BLaER1 treated with 17β-estradiol and CSF1 and Interleukin-3, amounts not matched to agents 10 nM and 100 nM (cell line): ENCODE results near the gene PKNOX1.
"Not testable (repeated sequence)": the region's sequence is repeated elsewhere in the genome, so short reads cannot be mapped to it uniquely, and the experiment has no call there.

Experiments
- H3K27ac ChIP-seq, 11 experiments: shearing (Covaris generic); formaldehyde crosslinking; 2 replicates each; pipeline ENCODE4 v1.8.1; 2022
- H3K27me3 ChIP-seq, 11 experiments: shearing (Covaris generic); formaldehyde crosslinking; 2 replicates each; pipeline ENCODE4 v1.8.1; 2022
- H3K36me3 ChIP-seq, 11 experiments: shearing (Covaris generic); formaldehyde crosslinking; 2 replicates each; pipeline ENCODE4 v1.8.1; 2022
- H3K4me1 ChIP-seq, 10 experiments: shearing (Covaris generic); formaldehyde crosslinking; 2 replicates each; pipeline ENCODE4 v1.8.1; 2022
- H3K4me2 ChIP-seq, 11 experiments: shearing (Covaris generic); formaldehyde crosslinking; 2 replicates each; pipeline ENCODE4 v1.8.1; 2022
- H3K4me3 ChIP-seq, 10 experiments: shearing (Covaris generic); formaldehyde crosslinking; 2 replicates each; pipeline ENCODE4 v1.8.1; 2022
- H3K9ac ChIP-seq, 11 experiments: shearing (Covaris generic); formaldehyde crosslinking; 2 replicates each; pipeline ENCODE4 v1.8.1; 2022
- H3K9me3 ChIP-seq, 11 experiments: shearing (Covaris generic); formaldehyde crosslinking; replicated peaks in 1 of 11; 2 replicates each; pipeline ENCODE4 v1.8.1; 2022
- H4K20me1 ChIP-seq, 11 experiments: shearing (Covaris generic); formaldehyde crosslinking; 2 replicates each; pipeline ENCODE4 v1.8.1; 2022
- Cebpa-rat ChIP-seq, 11 experiments: shearing (Covaris generic); IDR thresholded peaks; 2 replicates each; pipeline ENCODE4 v1.8.1; 2022

PKNOX1 gene

GRCh38 chr21:42937034-42937940, 37.1 kb upstream of the PKNOX1 start:
- not testable (repeated sequence) for H4K20me1 ChIP-seq, H3K9ac ChIP-seq, H3K27ac ChIP-seq, H3K36me3 ChIP-seq, H3K9me3 ChIP-seq, H3K4me3 ChIP-seq, H3K27me3 ChIP-seq
- Histone ChIP-seq H3K4me1 (peaks cover 0 to 16% (median 8%) of the 10 kb centered on the region in 10 experiments; a peak in 11 of 20 replicates), H3K4me2 (peak overlapping the region in 3 of 11 experiments; percentile 10 to 29 (median 21); a peak in 2 of 22 replicates)

- TF ChIP-seq Cebpa-rat (IDR thresholded peaks at IDR 0.05), result no peak
- no peak overlapping the region for H3K4me3 ChIP-seq
- H3K4me1 ChIP-seq, result peaks cover 0 to 16% (median 9%) of the 10 kb centered on the region in 10 experiments; a peak in 11 of 20 replicates
- no peak overlapping the region for H3K27ac ChIP-seq
- H4K20me1 ChIP-seq, result no peaks in the 10 kb centered on the region
- no peak overlapping the region for H3K4me2 ChIP-seq
- H3K27me3 ChIP-seq, result no peaks in the 10 kb centered on the region
- no peak overlapping the region for H3K9ac ChIP-seq
- peaks cover 0 to 11% (median 0%) of the 10 kb centered on the region in 11 experiments; a peak in 3 of 22 replicates for H3K9me3 ChIP-seq
- no peaks in the 10 kb centered on the region for H3K36me3 ChIP-seq
Measured at GRCh38 chr21:42937960-42938605, 36.3 kb upstream of the PKNOX1 start.

GRCh38 chr21:42938606-42938995, 35.8 kb upstream of the PKNOX1 start:
- not testable (repeated sequence) for H4K20me1 ChIP-seq, H3K27ac ChIP-seq, H3K4me2 ChIP-seq, H3K27me3 ChIP-seq, H3K9ac ChIP-seq, H3K4me3 ChIP-seq, H3K36me3 ChIP-seq
- Histone ChIP-seq H3K4me1 (peaks cover 0 to 16% (median 9%) of the 10 kb centered on the region in 10 experiments; a peak in 11 of 20 replicates), H3K9me3 (peaks cover 0 to 11% (median 0%) of the 10 kb centered on the region in 11 experiments; a peak in 3 of 22 replicates)

GRCh38 chr21:42939582-42940413, 34.6 kb upstream of the PKNOX1 start:
- H3K27ac ChIP-seq, result no peak overlapping the region
- peaks cover 0 to 11% (median 0%) of the 10 kb centered on the region in 11 experiments; a peak in 3 of 22 replicates for H3K9me3 ChIP-seq
- no peaks in the 10 kb centered on the region for H4K20me1 ChIP-seq
- no peaks in the 10 kb centered on the region for H3K36me3 ChIP-seq
- H3K4me1 ChIP-seq, result peaks cover 0 to 16% (median 9%) of the 10 kb centered on the region in 10 experiments; a peak in 11 of 20 replicates
- no peak overlapping the region for H3K4me3 ChIP-seq
- no peak overlapping the region for H3K9ac ChIP-seq
- TF ChIP-seq Cebpa-rat (IDR thresholded peaks at IDR 0.05), result no peak
- no peak overlapping the region for H3K4me2 ChIP-seq
- no peaks in the 10 kb centered on the region for H3K27me3 ChIP-seq

- Histone ChIP-seq H3K27ac (no peak overlapping the region), H3K4me3 (no peak overlapping the region), H3K27me3 (no peaks in the 10 kb centered on the region), H3K36me3 (no peaks in the 10 kb centered on the region), H3K9me3 (peaks cover 0 to 11% (median 0%) of the 10 kb centered on the region in 11 experiments; a peak in 3 of 22 replicates), H3K9ac (no peak overlapping the region), H3K4me2 (peak overlapping the region in 7 of 11 experiments; percentile 1 to 53 (median 38); a peak in 8 of 22 replicates), H3K4me1 (peaks cover 0 to 16% (median 9%) of the 10 kb centered on the region in 10 experiments; a peak in 11 of 20 replicates), H4K20me1 (no peaks in the 10 kb centered on the region)
- TF ChIP-seq Cebpa-rat (IDR thresholded peaks at IDR 0.05), result no peak
Measured at GRCh38 chr21:42941696-42942085, 32.7 kb upstream of the PKNOX1 start.

DNA sequence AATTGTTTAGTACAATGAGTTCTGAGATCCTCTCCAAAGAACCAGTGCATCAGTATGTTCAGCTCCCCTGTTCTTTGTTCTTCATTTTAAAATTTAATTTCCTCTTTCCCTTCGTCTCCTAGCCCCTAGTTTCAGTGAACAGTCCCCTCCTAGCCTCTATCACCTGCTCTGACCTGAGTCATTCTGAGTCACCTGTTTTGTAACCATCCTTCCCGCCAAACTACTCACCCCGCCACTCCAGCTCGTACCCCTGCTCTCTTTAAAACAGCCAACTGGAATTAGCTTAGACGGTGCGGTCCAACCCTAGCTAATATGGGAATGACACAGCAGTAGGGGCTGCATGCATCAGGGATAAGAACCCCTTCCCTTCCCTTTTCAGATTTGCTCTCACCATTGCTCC, 32.1 kb upstream of the PKNOX1 start:
- Histone ChIP-seq H3K36me3 (no peaks in the 10 kb centered on the region), H3K9ac (no peak overlapping the region), H3K9me3 (peaks cover 0 to 11% (median 0%) of the 10 kb centered on the region in 11 experiments; a peak in 3 of 22 replicates), H4K20me1 (no peaks in the 10 kb centered on the region), H3K4me1 (peaks cover 0 to 12% (median 8%) of the 10 kb centered on the region in 10 experiments; a peak in 11 of 20 replicates), H3K27ac (no peak overlapping the region), H3K4me3 (no peak overlapping the region), H3K4me2 (peak overlapping the region in 5 of 11 experiments; percentile 23 to 53 (median 50); a peak in 5 of 22 replicates), H3K27me3 (no peaks in the 10 kb centered on the region)
- no peak for TF ChIP-seq Cebpa-rat (IDR thresholded peaks at IDR 0.05)

DNA sequence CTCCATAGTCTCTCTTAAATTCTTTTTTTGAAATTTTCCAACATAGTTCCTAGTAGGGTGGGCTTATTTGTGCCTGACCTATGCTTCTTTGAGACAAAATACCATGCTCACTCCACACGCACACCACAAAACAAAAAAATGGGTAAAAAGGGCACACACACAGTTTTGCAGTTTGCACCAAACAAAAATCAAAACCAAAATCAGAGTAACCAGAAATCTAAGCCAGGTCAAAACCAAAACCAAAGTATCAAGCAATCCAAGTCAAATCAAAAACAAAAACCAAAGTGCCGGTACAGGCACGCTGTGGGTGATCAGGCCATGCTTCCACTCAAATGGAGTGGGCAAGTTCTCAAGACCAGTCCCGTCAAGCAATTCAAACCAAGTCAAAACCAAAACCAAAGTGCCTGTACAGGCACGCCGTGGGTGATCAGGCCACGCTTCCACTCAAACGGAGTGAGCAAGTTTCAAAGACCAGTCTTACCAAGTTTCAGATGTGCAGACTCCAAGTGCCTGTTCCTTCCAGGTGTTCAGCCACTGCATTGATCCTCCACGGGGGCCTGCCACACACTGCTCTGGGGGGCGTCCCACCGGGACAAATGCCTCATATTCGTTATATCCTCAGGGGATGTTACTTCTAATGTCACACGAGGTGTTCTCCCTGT, 25.1 kb upstream of the PKNOX1 start:
- H3K27ac ChIP-seq, H3K4me3 ChIP-seq, H3K9ac ChIP-seq, H3K4me2 ChIP-seq, H3K4me1 ChIP-seq, H4K20me1 ChIP-seq, H3K27me3 ChIP-seq, H3K36me3 ChIP-seq: not testable (repeated sequence)
- peaks cover 12 to 31% (median 19%) of the 10 kb centered on the region in 11 experiments; a peak in 21 of 22 replicates for H3K9me3 ChIP-seq

- peaks cover 12 to 31% (median 19%) of the 10 kb centered on the region in 11 experiments; a peak in 21 of 22 replicates for H3K9me3 ChIP-seq
- not testable (repeated sequence) for H3K27me3 ChIP-seq, H4K20me1 ChIP-seq, H3K36me3 ChIP-seq, H3K27ac ChIP-seq, H3K4me1 ChIP-seq, H3K9ac ChIP-seq, H3K4me3 ChIP-seq, H3K4me2 ChIP-seq
Measured at GRCh38 chr21:42951193-42951592, 23.2 kb upstream of the PKNOX1 start.
